HG02759 (cell line): ENCODE measurements around the gene PIMREG.

Experiments used
- ATAC-seq: cut with Tn5 transposase; IDR thresholded peaks from one replicate; pipeline ENCODE4 v1.9.1; 2021; ENCODE audit warnings: mild to moderate bottlenecking, moderate library complexity; ENCODE audit not compliant: unreplicated experiment

Gene PIMREG, protein sequence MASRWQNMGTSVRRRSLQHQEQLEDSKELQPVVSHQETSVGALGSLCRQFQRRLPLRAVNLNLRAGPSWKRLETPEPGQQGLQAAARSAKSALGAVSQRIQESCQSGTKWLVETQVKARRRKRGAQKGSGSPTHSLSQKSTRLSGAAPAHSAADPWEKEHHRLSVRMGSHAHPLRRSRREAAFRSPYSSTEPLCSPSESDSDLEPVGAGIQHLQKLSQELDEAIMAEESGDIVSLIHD

DNA sequence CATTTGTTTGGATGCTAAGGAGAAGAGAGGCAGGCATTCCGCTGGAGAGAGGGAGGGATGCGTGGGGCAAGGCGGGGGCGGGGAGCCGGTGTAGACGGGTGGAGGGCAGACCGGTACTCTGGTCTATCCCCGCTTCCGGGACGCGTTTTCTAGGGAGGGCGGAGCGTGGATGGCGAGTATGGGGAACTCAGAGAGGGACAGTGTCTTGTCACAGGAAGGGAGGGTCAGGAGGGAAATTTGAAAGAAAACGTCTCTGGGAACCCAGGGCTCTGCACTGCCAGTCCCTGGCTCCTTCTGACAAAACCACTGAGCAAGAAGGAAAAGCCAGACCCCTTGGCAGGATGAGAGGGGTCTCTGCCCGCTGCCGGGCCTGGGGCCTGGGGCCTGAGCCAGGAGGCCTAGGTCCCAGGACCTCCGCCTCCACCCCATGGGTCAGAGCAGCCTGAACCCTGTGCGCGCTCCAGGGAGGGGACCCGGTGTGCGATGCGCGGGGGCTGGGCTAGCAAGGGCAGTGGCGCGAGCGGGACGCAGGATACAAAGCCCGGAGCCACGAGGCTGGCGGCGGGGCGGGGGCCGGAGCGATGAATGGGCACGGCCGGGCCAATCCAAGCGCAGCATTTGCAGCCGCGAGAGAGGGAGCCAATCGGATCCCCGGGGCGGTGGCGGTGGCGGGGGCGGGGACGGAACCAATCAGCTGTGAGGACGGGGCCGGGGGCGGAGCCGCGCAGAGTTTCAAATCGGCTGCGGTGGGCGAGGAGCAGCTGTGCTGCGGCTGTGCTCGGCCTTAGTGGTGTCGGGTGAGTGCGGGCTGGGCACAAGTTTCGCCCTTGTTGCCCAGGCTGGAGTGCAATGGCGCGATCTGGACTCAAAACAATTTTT lies at the start of gene PIMREG:
Gene PIMREG (plus strand): TSS at position 764 of the 879 bp plus-strand sequence. CDS start 656 bp downstream, outside the sequence.
- peak; percentile 94 for ATAC-seq

GRCh38 chr17:6398955-6399354 lies 45.3 kb upstream of the PIMREG start:
- ATAC-seq, result no peak

GRCh38 chr17:6402258-6402657 lies 42.0 kb upstream of the PIMREG start:
- no peak for ATAC-seq

DNA sequence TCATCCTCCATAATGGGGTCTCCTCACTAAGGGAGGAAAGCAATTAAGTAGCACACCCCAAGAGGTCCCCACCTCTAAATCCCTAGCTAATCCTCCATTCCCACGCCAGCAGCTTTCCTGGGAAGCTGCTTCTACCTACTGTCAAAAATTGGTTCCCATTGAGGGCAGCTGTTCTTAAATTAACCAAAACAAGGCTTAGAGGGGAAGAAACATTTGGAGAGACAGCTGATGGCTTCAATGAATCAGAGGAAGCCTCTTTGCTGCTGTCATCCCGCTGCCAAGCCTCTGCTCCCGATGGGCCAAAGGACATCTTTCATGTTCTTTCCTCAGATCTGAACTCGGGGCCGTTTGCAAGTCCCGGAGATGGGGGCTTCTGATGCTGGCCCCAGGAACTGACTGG lies 36.0 kb upstream of the PIMREG start:
- ATAC-seq, result no peak

DNA sequence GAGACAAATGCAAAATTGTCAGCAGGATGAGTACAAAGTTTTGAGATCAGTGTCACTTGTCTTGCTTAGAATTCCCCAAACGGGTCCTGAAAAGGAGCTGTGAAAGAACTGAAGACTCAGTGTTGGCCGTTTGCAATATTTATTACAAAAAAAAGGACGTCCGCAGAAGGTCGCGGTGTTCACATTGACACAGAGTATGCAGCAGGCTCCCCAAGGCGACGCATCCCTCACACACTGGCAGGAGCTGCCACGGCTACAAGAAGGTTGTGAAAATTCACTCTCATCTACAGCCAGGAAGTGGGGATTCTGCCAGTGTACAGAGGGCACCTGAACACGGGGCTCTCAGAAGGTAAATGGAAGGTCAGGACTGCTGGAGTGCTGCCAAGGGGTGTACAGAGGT lies 35.5 kb upstream of the PIMREG start:
- ATAC-seq, result no peak

GRCh38 chr17:6413065-6413464 lies 31.2 kb upstream of the PIMREG start:
- ATAC-seq, result no peak

DNA sequence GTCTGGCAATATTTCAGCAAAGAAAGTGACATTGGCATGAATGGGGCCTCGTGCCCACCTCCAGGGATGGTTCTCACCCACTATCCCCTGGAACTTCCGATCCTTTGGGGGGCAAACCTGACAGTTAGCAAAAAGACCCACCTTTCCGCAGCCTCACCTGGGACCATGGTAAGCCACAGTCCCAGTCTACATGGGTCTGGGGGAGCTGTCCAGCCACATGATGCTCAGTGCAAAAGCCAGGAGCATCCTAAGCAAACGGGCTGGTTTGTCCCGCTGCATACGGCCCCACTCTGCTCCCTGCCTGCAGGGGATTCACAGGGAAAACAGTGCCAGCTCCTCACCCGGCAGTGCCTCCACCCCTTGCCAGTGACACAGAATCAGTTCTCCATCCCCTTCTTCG lies 28.6 kb upstream of the PIMREG start:
- ATAC-seq, result no peak

GRCh38 chr17:6420173-6420641 lies 24.0 kb upstream of the PIMREG start:
- no peak for ATAC-seq

GRCh38 chr17:6421700-6422604 lies 22.3 kb upstream of the PIMREG start:
- ATAC-seq, result no peak

GRCh38 chr17:6422654-6423241 lies 21.5 kb upstream of the PIMREG start:
- ATAC-seq, result no peak

DNA sequence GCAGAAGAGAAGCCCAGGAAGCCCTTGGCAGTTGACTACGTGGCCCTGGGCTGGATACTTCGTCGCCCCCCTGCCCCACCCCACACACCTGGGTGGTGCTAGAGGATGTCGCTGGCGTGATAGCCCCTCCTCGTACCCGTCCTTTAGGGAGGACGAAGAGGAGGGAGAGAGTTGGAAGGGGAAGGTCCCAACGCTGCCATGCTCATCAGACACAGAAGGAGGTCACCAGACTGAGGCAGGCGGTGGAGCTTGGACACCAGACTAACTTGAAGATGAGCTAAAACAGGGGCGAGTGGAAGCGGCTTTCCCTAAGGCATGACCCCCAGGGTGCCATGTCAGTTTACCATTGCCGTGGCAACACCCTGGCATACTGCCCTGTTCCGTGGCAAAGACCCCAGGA lies 20.3 kb upstream of the PIMREG start:
- no peak for ATAC-seq

DNA sequence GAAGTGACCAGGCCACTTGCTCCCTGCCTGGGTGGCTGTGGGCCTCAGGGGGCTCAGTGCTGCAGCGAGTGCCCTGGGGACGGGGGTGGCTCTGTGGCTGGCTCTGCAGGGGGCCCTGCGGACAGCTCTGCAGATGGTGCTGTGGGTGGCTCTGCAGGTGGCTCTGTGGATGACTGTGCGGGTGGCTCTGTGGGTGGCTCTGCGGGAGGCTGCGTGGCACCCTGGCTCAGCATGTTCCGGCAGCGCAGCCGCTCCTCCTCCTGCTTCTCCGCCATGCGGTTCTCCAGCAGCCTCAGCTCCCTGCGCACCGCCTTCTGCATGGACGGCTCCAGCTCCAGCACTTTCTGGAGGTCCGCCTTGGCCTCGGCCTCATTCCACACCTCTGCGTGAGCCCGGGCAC lies 18.8 kb upstream of the PIMREG start:
- no peak for ATAC-seq

GRCh38 chr17:6426356-6427101 lies 17.7 kb upstream of the PIMREG start:
- no peak for ATAC-seq

GRCh38 chr17:6427279-6427781 lies 16.9 kb upstream of the PIMREG start:
- ATAC-seq, result no peak

- ATAC-seq, result no peak
Measured at GRCh38 chr17:6428207-6428965, 15.9 kb upstream of the PIMREG start.

- no peak for ATAC-seq
Measured at GRCh38 chr17:6429266-6429665, 15.0 kb upstream of the PIMREG start.

DNA sequence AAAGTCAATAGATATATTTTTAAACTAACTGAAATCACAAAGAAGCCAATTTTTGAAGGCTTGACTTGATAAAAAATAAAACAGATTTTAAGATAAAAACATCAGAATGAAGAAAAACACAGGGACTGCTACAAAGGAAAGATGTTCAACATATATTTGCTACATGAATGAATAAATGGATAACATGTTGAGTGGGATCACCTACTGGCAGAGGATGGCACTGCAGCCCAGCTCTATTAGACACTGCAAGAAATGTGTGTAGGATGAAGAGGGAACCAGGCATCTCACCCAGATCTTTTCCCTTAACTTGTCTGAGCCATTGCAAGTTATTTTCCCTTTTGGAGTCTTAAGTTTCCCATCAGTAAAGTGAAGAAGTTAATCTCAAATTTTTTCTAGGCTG lies 13.5 kb upstream of the PIMREG start:
- ATAC-seq, result no peak

- ATAC-seq, result no peak
Measured at GRCh38 chr17:6435051-6435450, 9.2 kb upstream of the PIMREG start, which contains the start of gene AIPL1. Gene AIPL1 (minus strand): TSS chr17:6435121. CDS start chr17:6435104, 17 bp downstream.

GRCh38 chr17:6435968-6436367 lies 8.3 kb upstream of the PIMREG start:
- no peak for ATAC-seq
